ENCODE results near the gene SHANK1. TPM values are rescaled to one million over a fixed set of nuclear protein-coding genes. Genes with fewer than 3 reads are reported as not detected.

SHANK1 gene
- total RNA-seq, 4 donors from 2014 or later: 0.11 to 0.42 (median 0.39) TPM; not detected in 1

- Histone ChIP-seq H3K4me3 (peak overlapping the region; percentile 61 to 86 (median 62)), H3K27me3 (peaks cover 0 to 77% (median 19%) of the 10 kb centered on the region in 4 donors), H3K4me1 (peaks cover 17 to 45% (median 32%) of the 10 kb centered on the region in 4 donors), H3K36me3 (no peaks in the 10 kb centered on the region), H3K9me3 (no peaks in the 10 kb centered on the region), H3K27ac (replicated peaks in 1 of 4) (peak overlapping the region; percentile 65 to 80 (median 70))
- intact Hi-C loops (cut with DNase I): loop anchor here (5.0 kb wide), 2 partner anchors 58 to 83 kb away; no protein-coding TSS in a partner anchor
- no CpG with 5 or more reads among the region's 65 CpGs for WGBS
- DNase-seq (ENCODE audit: extremely low spot score): peak; percentile 99
- peak; percentile 84 to 90 for TF ChIP-seq POLR2AphosphoS5 (IDR thresholded peaks at IDR 0.05)
- no peak for TF ChIP-seq EP300 (IDR thresholded peaks at IDR 0.05)
- peak; percentile 10 for TF ChIP-seq POLR2A (IDR thresholded peaks at IDR 0.05; ENCODE audit: low read depth)
- TF ChIP-seq CTCF (IDR thresholded peaks at IDR 0.05): peak; percentile 67 to 71 (median 69)
Observed at GRCh38 chr19:50724522-50725217, 5.1 kb upstream of the SHANK1 start.

- Histone ChIP-seq H3K27me3 (peaks cover 3 to 77% (median 22%) of the 10 kb centered on the region in 4 donors), H3K36me3 (no peaks in the 10 kb centered on the region), H3K4me1 (peaks cover 20 to 52% (median 39%) of the 10 kb centered on the region in 4 donors), H3K9me3 (no peaks in the 10 kb centered on the region), H3K4me3 (peak overlapping the region; percentile 61 to 86 (median 62)), H3K27ac (replicated peaks in 1 of 4) (peak overlapping the region; percentile 36 to 80 (median 70))
- intact Hi-C loops (cut with DNase I): loop anchor here (5.0 kb wide), 1 partner anchor 58 kb away; no protein-coding TSS in a partner anchor
- TF ChIP-seq CTCF (IDR thresholded peaks at IDR 0.05) (no peak), POLR2A (IDR thresholded peaks at IDR 0.05; ENCODE audit: low read depth) (no peak), POLR2AphosphoS5 (IDR thresholded peaks at IDR 0.05) (no peak), EP300 (IDR thresholded peaks at IDR 0.05) (no peak)
- DNase-seq (ENCODE audit: extremely low spot score): no peak
- 18% methylated on average over 3 of the region's 31 CpGs for WGBS
Observed at GRCh38 chr19:50723735-50724521, 4.3 kb upstream of the SHANK1 start.

- peak within 1 kb of the TSS; percentile 36 to 80 (median 70) for H3K27ac ChIP-seq (replicated peaks in 1 of 4)
- intact Hi-C loops (cut with DNase I): loop anchor here (5.0 kb wide), 1 partner anchor 59 kb away; no protein-coding TSS in a partner anchor
- H3K27me3 ChIP-seq: peaks cover 7 to 81% (median 29%) of the 10 kb centered on the region in 4 donors
- peak within 1 kb of the TSS; percentile 61 to 86 (median 62) for H3K4me3 ChIP-seq
- 26% methylated on average over 15 of the region's 15 CpGs for WGBS
- DNase-seq (ENCODE audit: extremely low spot score): no peak
- no peaks in the 10 kb centered on the region for H3K9me3 ChIP-seq
- H3K36me3 ChIP-seq: no peaks in the 10 kb centered on the region
- TF ChIP-seq EP300 (IDR thresholded peaks at IDR 0.05) (no peak), POLR2AphosphoS5 (IDR thresholded peaks at IDR 0.05) (peak in 1 of 2 donors; percentile 13)
- H3K4me1 ChIP-seq: peaks cover 29 to 57% (median 45%) of the 10 kb centered on the region in 4 donors
Observed at GRCh38 chr19:50723069-50723468, 3.5 kb upstream of the SHANK1 start, which contains the start of gene CLEC11A. CLEC11A (plus strand) TSS chr19:50723364; CDS start chr19:50723526, 162 bp downstream.

- Histone ChIP-seq H3K4me1 (peaks cover 29 to 58% (median 47%) of the 10 kb centered on the region in 4 donors), H3K27me3 (peaks cover 8 to 81% (median 31%) of the 10 kb centered on the region in 4 donors), H3K4me3 (peak overlapping the region; percentile 61 to 86 (median 62)), H3K36me3 (no peaks in the 10 kb centered on the region), H3K27ac (replicated peaks in 1 of 4) (peak overlapping the region in 3 of 4 donors; percentile 67 to 74 (median 74)), H3K9me3 (no peaks in the 10 kb centered on the region)
- 59% methylated on average over 13 of the region's 15 CpGs for WGBS
- TF ChIP-seq POLR2AphosphoS5 (IDR thresholded peaks at IDR 0.05): no peak
- no peak for TF ChIP-seq CTCF (IDR thresholded peaks at IDR 0.05)
- TF ChIP-seq POLR2A (IDR thresholded peaks at IDR 0.05; ENCODE audit: low read depth): no peak
- TF ChIP-seq EP300 (IDR thresholded peaks at IDR 0.05): no peak
- DNase-seq (ENCODE audit: extremely low spot score): no peak
- intact Hi-C loops (cut with DNase I): loop anchor here (5.0 kb wide), 1 partner anchor 60 kb away; no protein-coding TSS in a partner anchor
Observed at GRCh38 chr19:50722201-50723013, 2.8 kb upstream of the SHANK1 start.

All from esophagus muscularis mucosa (tissue), 4 donors.